ENCODE results near the gene FTHL17. TPM values are rescaled to one million over a fixed set of nuclear protein-coding genes. Genes with fewer than 3 reads are reported as not detected.

The FTHL17 gene
- total RNA-seq (not detected), polyA plus RNA-seq (not detected)

DNA sequence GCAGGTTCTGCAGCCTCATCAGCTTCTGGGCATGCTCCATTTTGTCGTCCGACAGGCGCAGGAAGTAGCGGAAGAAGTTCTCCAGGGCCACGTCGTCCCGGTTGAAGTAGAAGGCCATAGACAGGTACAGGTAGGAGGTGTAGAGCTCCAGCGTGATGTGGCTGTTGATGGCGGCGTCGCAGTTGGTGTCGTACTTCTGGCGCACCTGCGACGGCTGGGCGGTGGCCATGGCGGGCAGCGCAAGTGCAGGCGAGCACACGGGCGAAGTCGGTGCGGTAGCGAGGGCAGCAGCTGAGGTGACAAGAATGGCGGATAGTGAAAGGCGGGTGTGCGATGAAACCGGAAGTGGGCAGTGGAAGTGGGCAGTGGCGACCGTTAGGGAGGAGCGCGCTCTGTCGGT lies at the start of gene FTHL17:
Gene FTHL17 (minus strand): TSS at position 317 of the 400 bp plus-strand sequence. CDS start 88 bp downstream, at position 229.
- ATAC-seq (no peak), DNase-seq (peak in 1 of 6 donors; percentile 32), FAIRE-seq (no peak)
- TF ChIP-seq, protein P1, sequence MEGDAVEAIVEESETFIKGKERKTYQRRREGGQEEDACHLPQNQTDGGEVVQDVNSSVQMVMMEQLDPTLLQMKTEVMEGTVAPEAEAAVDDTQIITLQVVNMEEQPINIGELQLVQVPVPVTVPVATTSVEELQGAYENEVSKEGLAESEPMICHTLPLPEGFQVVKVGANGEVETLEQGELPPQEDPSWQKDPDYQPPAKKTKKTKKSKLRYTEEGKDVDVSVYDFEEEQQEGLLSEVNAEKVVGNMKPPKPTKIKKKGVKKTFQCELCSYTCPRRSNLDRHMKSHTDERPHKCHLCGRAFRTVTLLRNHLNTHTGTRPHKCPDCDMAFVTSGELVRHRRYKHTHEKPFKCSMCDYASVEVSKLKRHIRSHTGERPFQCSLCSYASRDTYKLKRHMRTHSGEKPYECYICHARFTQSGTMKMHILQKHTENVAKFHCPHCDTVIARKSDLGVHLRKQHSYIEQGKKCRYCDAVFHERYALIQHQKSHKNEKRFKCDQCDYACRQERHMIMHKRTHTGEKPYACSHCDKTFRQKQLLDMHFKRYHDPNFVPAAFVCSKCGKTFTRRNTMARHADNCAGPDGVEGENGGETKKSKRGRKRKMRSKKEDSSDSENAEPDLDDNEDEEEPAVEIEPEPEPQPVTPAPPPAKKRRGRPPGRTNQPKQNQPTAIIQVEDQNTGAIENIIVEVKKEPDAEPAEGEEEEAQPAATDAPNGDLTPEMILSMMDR (IDR thresholded peaks at IDR 0.05) = no peak
- Histone ChIP-seq H3K27me3 (no peaks in the 10 kb centered on the region), H3K4me3 (no peak within 1 kb of the TSS), H3K4me1 (no peaks in the 10 kb centered on the region), H3K27ac (no peak within 1 kb of the TSS), H3K9me3 (no peaks in the 10 kb centered on the region), H3K36me3 (no peaks in the 10 kb centered on the region)
- 87 to 94% methylated on average over 33 of the region's 33 CpGs for WGBS, 2 donors
- intact Hi-C loops (cut with DNase I) = no loop called here

DNA sequence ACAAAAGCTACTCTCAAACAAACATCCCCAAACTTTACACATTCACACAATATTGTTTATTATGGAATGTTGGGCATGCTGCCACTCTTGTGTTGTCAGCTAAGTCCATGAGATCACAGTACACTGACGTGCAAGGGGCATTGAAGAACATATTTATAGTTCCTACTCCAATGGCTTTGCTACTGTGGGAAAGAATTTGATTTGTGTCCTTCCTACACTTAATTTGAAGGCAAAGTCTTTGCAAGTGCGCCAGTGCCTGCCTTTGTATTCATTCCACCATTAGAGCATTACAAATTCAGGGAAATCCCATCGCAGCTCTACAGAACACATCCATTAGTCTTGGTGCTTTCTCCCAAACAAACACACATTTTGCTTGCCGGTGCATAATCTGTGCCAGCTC lies 45.4 kb upstream of the FTHL17 start:
- 39 to 54% methylated on average over 4 of the region's 4 CpGs for WGBS, 2 donors

DNA sequence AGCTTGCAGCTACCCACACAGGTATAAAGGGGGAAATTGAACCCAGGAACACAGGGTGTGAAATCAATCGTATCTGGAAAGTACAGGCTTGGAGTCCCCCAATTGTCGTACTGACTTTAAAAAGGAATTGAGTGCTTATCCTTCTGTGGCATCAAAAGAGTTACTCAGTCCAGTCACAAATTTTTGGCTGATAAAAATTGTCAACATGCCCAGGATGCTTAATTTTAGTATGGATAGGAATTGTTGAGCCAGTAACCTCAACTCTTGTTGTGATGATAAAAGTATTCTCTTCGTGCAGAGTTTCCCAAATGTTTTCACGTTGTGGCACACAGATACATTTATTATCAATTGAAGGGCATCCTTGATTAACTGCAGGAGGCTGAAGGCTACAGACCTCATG lies 43.6 kb upstream of the FTHL17 start:
- Histone ChIP-seq H3K4me3 (no peak overlapping the region), H3K27me3 (no peaks in the 10 kb centered on the region), H3K27ac (no peak overlapping the region), H3K4me1 (no peaks in the 10 kb centered on the region), H3K36me3 (no peaks in the 10 kb centered on the region), H3K9me3 (no peaks in the 10 kb centered on the region)
- DNase-seq (no peak), FAIRE-seq (no peak), ATAC-seq (no peak)
- intact Hi-C loops (cut with DNase I) = no loop called here
- WGBS, 2 donors = 31 to 52% methylated on average over 4 of the region's 4 CpGs
- TF ChIP-seq, protein P1 (IDR thresholded peaks at IDR 0.05) = no peak

More for the DNA sequence above, 45.4 kb upstream of the FTHL17 start:
- H3K36me3 ChIP-seq = no peaks in the 10 kb centered on the region
- no peaks in the 10 kb centered on the region for H3K27me3 ChIP-seq
- no peaks in the 10 kb centered on the region for H3K9me3 ChIP-seq
- no peak overlapping the region for H3K27ac ChIP-seq
- no peak for DNase-seq
- intact Hi-C loops (cut with DNase I) = no loop called here
- no peak for FAIRE-seq
- ATAC-seq = peak in 2 of 4 donors; percentile 25 to 51
- no peak overlapping the region for H3K4me3 ChIP-seq
- no peaks in the 10 kb centered on the region for H3K4me1 ChIP-seq
- TF ChIP-seq, protein P1 (IDR thresholded peaks at IDR 0.05) = no peak

DNA sequence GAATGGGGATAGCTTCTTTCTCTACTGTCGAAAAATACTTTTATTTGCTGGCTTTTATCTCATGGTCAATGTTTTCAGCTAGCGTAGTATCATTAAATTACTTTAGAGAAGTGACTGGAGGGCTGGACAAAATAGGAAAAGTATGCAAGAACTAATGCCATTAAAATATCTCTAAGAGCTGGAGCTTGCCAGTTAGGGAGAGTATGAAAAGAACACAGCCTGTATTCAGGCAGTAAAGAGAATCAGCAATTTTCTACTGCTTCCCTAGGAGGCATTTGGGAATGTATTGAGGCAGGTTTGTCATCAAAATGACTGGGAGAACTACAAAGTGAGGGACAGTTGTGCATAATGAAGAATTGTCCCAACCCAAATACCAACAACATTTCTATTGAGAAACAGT lies 43.0 kb upstream of the FTHL17 start:
- Histone ChIP-seq H3K27ac (no peak overlapping the region), H3K36me3 (no peaks in the 10 kb centered on the region), H3K9me3 (no peaks in the 10 kb centered on the region), H3K27me3 (no peaks in the 10 kb centered on the region), H3K4me1 (no peaks in the 10 kb centered on the region), H3K4me3 (no peak overlapping the region)
- ATAC-seq (peak in 1 of 4 donors; percentile 12), DNase-seq (no peak), FAIRE-seq (no peak)
- TF ChIP-seq, protein P1 (IDR thresholded peaks at IDR 0.05) = no peak
- WGBS, 2 donors = 19 to 33% methylated on average over 2 of the region's 2 CpGs
- intact Hi-C loops (cut with DNase I) = no loop called here

DNA sequence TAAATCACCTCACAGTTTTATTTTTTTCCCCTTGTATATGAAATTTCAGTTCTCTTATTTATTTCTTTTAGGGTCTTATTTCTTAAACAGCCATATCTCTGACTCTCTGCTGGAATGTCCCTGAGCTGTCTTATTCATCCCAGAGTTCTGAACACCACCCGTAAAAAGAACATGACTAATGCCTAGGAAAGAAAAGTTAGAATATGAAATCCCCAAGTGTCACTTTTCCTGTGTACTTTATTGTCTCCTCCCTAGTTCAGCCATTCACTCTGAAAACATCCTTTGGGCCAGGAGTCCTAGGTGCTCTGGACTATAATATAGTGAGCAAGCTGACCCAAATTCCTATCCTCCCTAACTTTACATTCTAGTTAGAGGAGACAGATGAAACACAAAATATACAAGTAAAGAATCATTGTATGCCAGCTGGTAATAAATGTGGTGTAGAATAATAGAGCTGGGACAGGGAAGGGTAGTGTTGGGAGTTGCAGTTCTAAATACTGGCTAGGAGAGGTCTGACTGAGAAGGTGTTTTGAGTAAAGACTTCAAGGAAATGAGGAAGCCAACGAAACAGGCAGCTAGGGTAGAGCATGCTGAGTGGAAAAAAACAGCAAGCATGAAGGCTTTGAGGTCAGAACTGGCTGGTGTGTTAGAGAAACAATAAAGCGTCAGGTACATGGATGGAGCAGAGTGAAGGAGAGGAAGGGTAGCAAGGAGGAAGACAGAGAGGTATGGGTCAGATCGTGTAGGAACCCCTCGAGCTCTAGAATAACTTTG lies 40.6 kb upstream of the FTHL17 start:
- no peak overlapping the region for H3K4me3 ChIP-seq
- 62 to 85% methylated on average over 5 of the region's 5 CpGs for WGBS, 2 donors
- FAIRE-seq = no peak
- ATAC-seq = no peak
- H3K27me3 ChIP-seq = no peaks in the 10 kb centered on the region
- no peaks in the 10 kb centered on the region for H3K9me3 ChIP-seq
- no peaks in the 10 kb centered on the region for H3K4me1 ChIP-seq
- TF ChIP-seq, protein P1 (IDR thresholded peaks at IDR 0.05) = no peak
- no peak overlapping the region for H3K27ac ChIP-seq
- intact Hi-C loops (cut with DNase I) = no loop called here
- no peak for DNase-seq
- H3K36me3 ChIP-seq = no peaks in the 10 kb centered on the region

Data from pancreas (tissue), 10 donors.